GM18870 (cell line): ENCODE data around the gene SKAP1.
"Not testable (repeated sequence)": the region's sequence is repeated elsewhere in the genome, so short reads cannot be mapped to it uniquely, and the experiment has no call there.

Experiments used
- ATAC-seq: cut with Tn5 transposase; IDR thresholded peaks from one replicate; pipeline ENCODE4 v1.9.1; 2021; ENCODE audit warnings: moderate library complexity; ENCODE audit not compliant: unreplicated experiment

Gene SKAP1

GRCh38 chr17:48374650-48375230 is 55.3 kb downstream of the SKAP1 start:
- no peak for ATAC-seq

GRCh38 chr17:48373883-48374282 is 56.1 kb downstream of the SKAP1 start:
- no peak for ATAC-seq

GRCh38 chr17:48373130-48373830 is 56.7 kb downstream of the SKAP1 start:
- ATAC-seq: no peak

- not testable (repeated sequence) for ATAC-seq
These were observed 61.0 kb downstream of the SKAP1 start for GRCh38 chr17:48368967-48369366.

- ATAC-seq: no peak
These were observed 61.6 kb downstream of the SKAP1 start for GRCh38 chr17:48368352-48368908.

GRCh38 chr17:48363161-48363560 is 66.9 kb downstream of the SKAP1 start:
- ATAC-seq: no peak

- ATAC-seq: not testable (repeated sequence)
These were observed 69.0 kb downstream of the SKAP1 start for GRCh38 chr17:48360861-48361633.

GRCh38 chr17:48357779-48358602 is 72.0 kb downstream of the SKAP1 start:
- no peak for ATAC-seq

- ATAC-seq: no peak
These were observed 73.1 kb downstream of the SKAP1 start for GRCh38 chr17:48356866-48357265.

- ATAC-seq: no peak
These were observed 77.4 kb downstream of the SKAP1 start for GRCh38 chr17:48352630-48353029.

GRCh38 chr17:48351911-48352332 is 78.1 kb downstream of the SKAP1 start:
- no peak for ATAC-seq

GRCh38 chr17:48348352-48348751 is 81.7 kb downstream of the SKAP1 start:
- no peak for ATAC-seq

- no peak for ATAC-seq
These were observed 82.8 kb downstream of the SKAP1 start for GRCh38 chr17:48347177-48347576.

- no peak for ATAC-seq
These were observed 85.8 kb downstream of the SKAP1 start for GRCh38 chr17:48344251-48344650.

GRCh38 chr17:48340916-48341315 is 89.1 kb downstream of the SKAP1 start:
- ATAC-seq: no peak

- no peak for ATAC-seq
These were observed 91.3 kb downstream of the SKAP1 start for GRCh38 chr17:48338720-48339119.

GRCh38 chr17:48337903-48338302 is 92.1 kb downstream of the SKAP1 start:
- not testable (repeated sequence) for ATAC-seq

GRCh38 chr17:48336986-48337385 is 93.0 kb downstream of the SKAP1 start:
- no peak for ATAC-seq

- ATAC-seq: no peak
These were observed 94.0 kb downstream of the SKAP1 start for GRCh38 chr17:48335858-48336500.

GRCh38 chr17:48335146-48335784 is 94.7 kb downstream of the SKAP1 start:
- no peak for ATAC-seq
